Measurements from ENCODE around the gene KPNA6. TPM values are rescaled to one million over a fixed set of nuclear protein-coding genes. Genes with fewer than 3 reads are reported as not detected.
A peak's percentile ranks its signal among the peaks of the same experiment; 100 is the strongest.

KPNA6 gene
- total and polyA plus RNA-seq, 2 of the 13 experiments (the other 11 are each of a cell fraction or from before 2014, with no cell fraction given): 22.0 to 47.5 TPM

DNA sequence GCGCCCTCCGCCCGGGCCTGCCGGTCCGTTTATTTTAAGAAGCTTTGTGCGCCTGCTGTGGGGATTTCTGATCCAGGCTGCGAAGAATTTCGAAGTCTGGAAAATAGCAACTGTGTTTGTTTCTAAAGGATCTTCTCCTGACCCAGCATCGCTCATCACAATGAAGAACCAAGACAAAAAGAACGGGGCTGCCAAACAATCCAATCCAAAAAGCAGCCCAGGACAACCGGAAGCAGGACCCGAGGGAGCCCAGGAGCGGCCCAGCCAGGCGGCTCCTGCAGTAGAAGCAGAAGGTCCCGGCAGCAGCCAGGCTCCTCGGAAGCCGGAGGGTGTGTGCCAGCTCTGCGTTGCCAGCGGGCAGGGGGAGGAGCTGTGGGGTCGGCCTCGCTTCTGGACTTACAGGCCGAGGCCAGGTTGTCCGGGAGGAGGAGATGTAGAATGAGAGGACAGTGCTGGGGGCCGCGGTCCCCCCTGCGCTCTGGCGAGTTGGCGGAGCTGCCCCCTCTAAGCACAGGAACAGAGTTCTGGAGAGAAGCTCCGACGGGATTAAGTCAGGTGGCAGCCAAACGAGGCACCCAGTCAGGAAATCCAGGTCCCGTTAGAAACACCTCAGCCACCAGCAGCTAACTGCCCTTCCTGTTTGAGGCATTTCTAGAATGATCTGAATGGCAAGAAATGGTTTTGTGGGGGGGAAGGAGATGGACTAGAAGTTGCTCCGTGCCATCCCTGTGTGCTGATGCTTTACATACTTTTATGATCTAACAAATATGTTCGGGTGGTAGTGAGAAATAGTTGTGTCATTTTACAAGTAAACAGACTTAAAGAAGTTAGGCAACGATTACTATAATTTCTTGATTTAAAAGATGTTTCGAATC is 72.6 kb downstream of the KPNA6 start (continued):
- TF ChIP-seq MTF2 (CRISPR knock-in tag; IDR thresholded peaks at IDR 0.05; ENCODE audit: borderline replicate concordance) (no peak), IKZF1 (IDR thresholded peaks at IDR 0.05) (no peak), HDAC6 (IDR thresholded peaks at IDR 0.05; ENCODE audit: low read depth, low read length) (no peak), GABPB1 (CRISPR knock-in tag; IDR thresholded peaks at IDR 0.05) (no peak; the same call in 1 of the 2 replicates), KDM4B (CRISPR knock-in tag; IDR thresholded peaks at IDR 0.05) (0 out of 2 replicates have a peak, but pooled peaks have one; percentile 11), GABPA (IDR thresholded peaks at IDR 0.05; ENCODE audit: low read depth, low read length) (no peak), GABPA (CRISPR knock-in tag; IDR thresholded peaks at IDR 0.05; ENCODE audit: low read depth) (peak; percentile 19; the same call in 1 of the 2 replicates), PRMT3 (CRISPR knock-in tag; IDR thresholded peaks at IDR 0.05; ENCODE audit: borderline replicate concordance, low read depth) (no peak), RNF2 (conservative IDR thresholded peaks at IDR 0.05; ENCODE audit: low read depth) (no peak), STAT5B (CRISPR knock-in tag; IDR thresholded peaks at IDR 0.05) (no peak), ZSCAN20 (CRISPR knock-in tag; IDR thresholded peaks at IDR 0.05; ENCODE audit: borderline replicate concordance) (no peak), CHD4 (IDR thresholded peaks at IDR 0.05; ENCODE audit: borderline replicate concordance, low read length) (no peak), REL (CRISPR knock-in tag; conservative IDR thresholded peaks at IDR 0.05) (no peak), ZEB1 (IDR thresholded peaks at IDR 0.05; ENCODE audit: insufficient replicate concordance, low read depth) (no peak)
- TF ChIP-seq, protein P1, sequence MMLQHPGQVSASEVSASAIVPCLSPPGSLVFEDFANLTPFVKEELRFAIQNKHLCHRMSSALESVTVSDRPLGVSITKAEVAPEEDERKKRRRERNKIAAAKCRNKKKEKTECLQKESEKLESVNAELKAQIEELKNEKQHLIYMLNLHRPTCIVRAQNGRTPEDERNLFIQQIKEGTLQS (CRISPR knock-in tag; IDR thresholded peaks at IDR 0.05): no peak
- TF ChIP-seq, protein P2, sequence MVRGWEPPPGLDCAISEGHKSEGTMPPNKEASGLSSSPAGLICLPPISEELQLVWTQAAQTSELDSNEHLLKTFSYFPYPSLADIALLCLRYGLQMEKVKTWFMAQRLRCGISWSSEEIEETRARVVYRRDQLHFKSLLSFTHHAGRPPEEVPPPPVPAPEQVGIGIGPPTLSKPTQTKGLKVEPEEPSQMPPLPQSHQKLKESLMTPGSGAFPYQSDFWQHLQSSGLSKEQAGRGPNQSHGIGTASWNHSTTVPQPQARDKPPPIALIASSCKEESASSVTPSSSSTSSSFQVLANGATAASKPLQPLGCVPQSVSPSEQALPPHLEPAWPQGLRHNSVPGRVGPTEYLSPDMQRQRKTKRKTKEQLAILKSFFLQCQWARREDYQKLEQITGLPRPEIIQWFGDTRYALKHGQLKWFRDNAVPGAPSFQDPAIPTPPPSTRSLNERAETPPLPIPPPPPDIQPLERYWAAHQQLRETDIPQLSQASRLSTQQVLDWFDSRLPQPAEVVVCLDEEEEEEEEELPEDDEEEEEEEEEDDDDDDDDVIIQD (CRISPR knock-in tag; IDR thresholded peaks at IDR 0.05; ENCODE audit: low read depth): no peak
- TF ChIP-seq, protein P3, sequence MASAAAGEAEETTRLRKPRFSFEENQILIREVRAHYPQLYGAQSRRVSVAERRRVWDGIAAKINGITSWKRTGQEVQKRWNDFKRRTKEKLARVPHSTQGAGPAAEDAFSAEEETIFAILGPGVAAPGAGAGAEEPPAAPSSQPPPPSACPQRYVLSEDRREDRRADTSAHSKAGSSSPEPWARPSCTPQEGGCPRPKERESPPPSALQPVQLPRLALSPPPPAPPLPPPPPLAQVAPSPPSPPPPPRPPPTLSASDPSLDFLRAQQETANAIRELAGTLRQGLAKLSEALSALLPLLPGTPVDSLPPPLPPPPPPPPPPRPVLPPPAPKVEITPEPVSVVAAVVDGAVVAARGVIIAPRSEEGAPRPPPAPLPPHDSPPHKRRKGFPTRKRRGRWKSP (CRISPR knock-in tag; IDR thresholded peaks at IDR 0.05): peak; percentile 8; the same call in 1 of the 2 replicates
- TF ChIP-seq, protein P4, sequence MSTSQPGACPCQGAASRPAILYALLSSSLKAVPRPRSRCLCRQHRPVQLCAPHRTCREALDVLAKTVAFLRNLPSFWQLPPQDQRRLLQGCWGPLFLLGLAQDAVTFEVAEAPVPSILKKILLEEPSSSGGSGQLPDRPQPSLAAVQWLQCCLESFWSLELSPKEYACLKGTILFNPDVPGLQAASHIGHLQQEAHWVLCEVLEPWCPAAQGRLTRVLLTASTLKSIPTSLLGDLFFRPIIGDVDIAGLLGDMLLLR (CRISPR knock-in tag; IDR thresholded peaks at IDR 0.05): no peak
- TF ChIP-seq, protein P5, sequence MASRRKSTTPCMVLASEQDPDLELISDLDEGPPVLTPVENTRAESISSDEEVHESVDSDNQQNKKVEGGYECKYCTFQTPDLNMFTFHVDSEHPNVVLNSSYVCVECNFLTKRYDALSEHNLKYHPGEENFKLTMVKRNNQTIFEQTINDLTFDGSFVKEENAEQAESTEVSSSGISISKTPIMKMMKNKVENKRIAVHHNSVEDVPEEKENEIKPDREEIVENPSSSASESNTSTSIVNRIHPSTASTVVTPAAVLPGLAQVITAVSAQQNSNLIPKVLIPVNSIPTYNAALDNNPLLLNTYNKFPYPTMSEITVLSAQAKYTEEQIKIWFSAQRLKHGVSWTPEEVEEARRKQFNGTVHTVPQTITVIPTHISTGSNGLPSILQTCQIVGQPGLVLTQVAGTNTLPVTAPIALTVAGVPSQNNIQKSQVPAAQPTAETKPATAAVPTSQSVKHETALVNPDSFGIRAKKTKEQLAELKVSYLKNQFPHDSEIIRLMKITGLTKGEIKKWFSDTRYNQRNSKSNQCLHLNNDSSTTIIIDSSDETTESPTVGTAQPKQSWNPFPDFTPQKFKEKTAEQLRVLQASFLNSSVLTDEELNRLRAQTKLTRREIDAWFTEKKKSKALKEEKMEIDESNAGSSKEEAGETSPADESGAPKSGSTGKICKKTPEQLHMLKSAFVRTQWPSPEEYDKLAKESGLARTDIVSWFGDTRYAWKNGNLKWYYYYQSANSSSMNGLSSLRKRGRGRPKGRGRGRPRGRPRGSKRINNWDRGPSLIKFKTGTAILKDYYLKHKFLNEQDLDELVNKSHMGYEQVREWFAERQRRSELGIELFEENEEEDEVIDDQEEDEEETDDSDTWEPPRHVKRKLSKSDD (CRISPR knock-in tag; IDR thresholded peaks at IDR 0.05; ENCODE audit: low read depth): peak; percentile 0; the same call in 1 of the 2 replicates
